HG03135 (cell line): ENCODE data around the gene ASPHD1.
"Not testable (repeated sequence)": the region's sequence is repeated elsewhere in the genome, so short reads cannot be mapped to it uniquely, and the experiment has no call there.

Experiments used
- ATAC-seq: cut with Tn5 transposase; IDR thresholded peaks from one replicate; pipeline ENCODE4 v1.9.1; 2021; ENCODE audit warnings: mild to moderate bottlenecking, moderate library complexity; ENCODE audit not compliant: unreplicated experiment

ASPHD1 gene, protein sequence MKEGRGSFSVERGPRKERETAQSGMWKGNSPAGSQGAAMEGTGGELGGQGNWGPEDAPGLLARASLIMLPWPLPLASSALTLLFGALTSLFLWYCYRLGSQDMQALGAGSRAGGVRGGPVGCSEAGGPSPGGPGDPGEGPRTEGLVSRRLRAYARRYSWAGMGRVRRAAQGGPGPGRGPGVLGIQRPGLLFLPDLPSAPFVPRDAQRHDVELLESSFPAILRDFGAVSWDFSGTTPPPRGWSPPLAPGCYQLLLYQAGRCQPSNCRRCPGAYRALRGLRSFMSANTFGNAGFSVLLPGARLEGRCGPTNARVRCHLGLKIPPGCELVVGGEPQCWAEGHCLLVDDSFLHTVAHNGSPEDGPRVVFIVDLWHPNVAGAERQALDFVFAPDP

DNA sequence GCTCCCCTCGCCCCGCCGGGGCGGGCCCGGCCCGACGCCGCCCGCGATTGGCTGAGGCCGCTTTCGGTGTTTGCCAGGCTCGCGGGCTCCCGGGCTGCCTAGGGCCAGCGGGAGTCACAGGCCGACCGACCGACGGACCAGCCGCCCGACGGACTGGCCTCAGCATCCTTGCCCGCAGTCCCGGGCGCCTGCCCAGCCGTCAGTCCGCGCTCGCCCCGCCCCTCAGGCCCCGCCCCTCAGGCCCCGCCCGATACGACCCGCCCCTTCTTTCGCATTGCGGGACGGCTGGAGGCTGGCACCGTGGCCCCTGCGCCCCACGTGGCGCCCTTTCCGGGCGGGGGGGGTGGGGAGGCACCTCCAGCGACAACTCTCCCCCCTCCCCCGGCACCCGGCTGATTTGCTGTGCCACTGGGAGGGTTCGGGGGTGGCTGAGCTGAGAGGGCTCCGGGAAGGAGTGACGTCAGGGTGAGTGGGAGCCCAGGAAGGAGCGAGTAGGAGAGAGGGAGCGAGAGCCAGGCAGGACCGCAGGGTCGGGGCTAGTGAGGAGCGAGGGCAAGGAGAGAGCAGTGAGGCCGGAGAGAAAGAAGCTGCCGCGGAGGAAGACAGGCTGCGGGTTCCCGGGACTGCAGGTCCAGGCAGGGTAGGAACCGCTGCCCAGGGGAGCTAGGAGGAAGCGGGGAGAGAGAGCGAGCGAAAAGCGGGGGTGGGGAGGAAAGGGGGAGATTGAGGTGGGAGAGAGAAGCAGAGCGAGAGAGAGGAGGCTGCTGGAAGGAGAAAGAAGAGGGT, at the start of gene ASPHD1:
Gene ASPHD1, plus strand, starts transcription at position 387 of the 786 bp plus-strand sequence. CDS start 484 bp downstream, outside the sequence.
- peak; percentile 55 for ATAC-seq

DNA sequence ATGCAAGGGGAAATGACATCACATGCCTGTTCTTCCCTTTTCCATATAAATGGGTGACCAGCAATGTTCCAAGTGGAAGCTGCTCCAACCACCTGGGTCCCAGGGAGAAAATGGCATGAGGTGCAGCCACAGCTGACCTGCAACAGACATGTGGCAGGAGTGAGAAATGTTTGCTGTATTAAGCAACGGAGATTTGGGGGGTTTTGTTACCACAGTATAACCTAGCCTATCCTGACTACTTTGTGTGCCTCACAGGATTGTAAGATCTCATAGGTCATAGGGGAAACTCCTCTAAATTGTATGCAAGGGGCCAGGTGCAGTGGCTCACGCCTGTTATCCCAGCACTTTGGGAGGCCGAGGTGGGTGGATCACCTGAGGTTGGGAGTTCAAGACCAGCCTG, 49.3 kb upstream of the ASPHD1 start:
- no peak for ATAC-seq

DNA sequence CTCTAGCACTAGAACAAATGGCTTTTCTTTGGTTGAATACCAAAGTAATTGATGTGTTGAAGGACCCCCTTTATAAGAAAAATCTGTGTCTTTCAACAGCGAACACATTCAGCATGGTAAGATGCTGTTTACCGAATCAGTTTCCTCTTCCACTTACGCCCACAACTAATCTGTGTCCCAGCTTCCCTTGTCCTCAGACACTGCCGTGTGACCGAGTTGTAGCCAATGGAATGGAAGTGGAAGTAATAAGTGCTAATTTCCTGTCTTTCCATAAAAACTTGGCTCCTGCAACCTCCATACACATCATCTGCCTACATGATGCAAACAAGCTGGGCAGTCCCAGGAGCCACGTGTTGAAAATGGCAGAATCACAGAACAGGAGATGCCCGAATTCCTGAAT, 47.6 kb upstream of the ASPHD1 start:
- no peak for ATAC-seq

DNA sequence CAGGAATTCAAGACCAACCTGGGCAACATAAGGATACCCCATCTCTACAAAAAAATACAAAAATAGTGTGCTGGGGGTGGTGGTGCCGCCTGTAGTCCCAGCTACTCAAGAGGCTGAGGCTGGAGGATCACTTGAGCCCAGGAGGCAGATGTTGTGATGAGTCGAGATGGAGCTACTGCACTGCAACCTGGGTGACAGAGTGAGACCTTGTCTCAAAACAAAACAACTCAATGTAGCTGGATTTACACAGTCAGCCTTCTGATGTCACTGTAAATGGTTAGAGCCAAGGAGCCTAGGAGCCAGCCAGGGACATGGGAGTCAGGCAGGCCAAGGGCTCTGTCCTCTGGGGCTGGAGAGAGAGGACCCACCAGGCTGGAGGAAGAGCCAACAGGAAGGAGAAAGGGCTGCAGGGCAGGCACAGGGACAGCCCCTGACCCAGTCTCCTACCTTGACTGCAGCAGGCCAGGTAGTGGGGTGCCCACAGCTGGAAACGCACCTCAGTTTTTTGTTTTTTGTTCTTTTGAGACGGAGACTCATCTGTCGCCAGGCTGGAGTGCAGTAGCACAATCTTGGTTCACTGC, 45.7 kb upstream of the ASPHD1 start:
- ATAC-seq, result no peak

DNA sequence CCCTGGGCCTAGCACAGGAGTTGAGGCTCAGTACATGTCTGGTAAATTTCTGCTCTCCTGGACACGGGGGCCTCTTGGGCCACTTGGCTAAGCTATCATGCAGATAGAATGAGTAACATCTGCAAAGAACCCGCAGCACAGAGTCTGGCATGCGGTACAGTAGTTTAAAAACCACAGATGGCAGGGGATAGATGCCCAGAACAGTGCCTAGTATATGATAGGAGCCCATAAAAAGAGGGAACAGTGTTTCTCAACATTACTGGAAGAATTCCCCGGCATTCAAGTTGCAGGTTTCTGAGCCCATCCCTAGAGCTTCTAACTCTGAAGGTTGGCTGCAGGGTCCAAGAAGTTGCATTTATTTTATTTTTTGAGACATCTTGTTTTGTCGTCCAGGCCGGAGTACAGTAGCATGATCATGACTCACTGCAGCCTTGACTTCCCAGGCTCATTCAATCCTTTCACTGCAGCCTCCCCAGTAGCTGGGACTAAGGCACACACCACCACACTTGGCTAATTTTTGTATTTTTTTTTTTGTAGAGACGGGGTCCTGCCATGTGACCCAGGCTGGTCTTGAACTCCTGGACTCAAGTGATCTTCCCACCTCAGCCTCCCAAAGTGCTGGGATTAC, 43.0 kb upstream of the ASPHD1 start:
- no peak for ATAC-seq

DNA sequence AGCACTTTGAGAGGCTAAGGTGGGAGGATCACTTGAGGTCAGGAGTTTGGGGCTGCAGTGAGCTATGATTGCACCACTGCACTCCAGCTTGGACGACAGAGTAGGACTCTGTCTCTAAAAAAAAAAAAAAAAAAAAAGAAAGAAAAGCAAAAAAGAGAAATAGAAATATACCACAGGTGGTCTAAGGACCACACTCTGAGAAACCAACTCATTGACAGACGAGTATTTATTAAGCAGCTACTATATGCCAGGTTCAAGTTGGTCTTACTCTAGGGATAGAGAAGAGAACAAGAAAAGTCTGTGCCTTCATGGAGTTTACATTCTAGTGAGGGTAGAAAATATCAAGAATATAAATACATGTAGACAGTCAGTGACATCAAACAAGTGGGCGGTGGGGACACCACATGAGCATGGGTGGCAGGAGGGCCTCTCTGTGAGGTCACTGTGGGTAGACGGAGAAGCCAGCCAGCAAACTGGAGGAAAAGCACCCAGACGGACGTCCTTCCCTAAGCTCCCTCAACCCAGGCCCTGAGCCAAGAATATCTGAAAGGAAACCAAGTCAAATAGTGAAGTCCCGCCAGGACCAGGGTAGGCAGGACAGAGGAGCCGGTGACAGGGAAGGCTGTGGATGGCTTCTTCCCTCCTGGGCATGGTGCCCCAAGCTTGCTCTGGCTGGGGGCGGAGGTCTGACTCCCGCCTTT, 42.0 kb upstream of the ASPHD1 start:
- no peak for ATAC-seq

DNA sequence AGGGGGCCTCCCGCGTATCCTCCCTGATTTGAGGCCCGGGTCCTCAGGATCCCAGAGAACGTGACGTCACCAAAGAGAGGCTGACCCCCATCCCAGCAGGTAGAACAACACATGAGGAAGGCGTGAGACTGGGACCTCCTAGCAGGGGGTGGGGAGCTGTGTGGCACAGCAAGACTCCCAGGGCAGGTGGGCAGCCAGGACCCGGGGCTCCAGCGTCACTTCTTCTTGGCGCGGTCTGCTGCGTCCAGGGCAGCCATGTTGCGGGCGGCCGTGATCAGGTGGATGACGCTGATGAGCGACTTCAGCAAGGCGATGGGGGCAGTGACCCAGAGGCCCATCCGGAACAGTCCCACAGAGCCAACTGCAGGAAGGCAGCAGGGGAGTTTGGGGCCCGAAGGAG, 41.3 kb upstream of the ASPHD1 start:
- ATAC-seq, result no peak

DNA sequence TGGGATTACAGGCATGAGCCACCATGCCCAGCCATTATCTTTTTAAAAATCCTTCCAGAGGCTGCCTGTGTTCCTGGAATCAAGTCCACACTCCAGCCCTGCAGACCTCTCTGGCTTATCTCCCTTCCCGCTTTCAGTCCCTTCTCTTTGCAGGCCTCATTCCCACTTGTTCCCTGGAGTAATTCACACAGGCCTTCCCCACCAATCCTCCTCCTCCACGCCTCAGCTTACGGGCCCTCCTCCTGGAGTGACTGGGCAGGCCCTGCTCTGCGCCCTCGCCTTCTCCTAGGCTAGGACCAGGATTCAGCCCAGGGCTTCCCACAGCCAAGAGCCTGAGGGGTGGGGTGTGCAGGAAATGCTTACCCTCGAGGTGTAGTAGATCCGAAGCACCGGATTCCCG, 40.1 kb upstream of the ASPHD1 start:
- ATAC-seq, result no peak

DNA sequence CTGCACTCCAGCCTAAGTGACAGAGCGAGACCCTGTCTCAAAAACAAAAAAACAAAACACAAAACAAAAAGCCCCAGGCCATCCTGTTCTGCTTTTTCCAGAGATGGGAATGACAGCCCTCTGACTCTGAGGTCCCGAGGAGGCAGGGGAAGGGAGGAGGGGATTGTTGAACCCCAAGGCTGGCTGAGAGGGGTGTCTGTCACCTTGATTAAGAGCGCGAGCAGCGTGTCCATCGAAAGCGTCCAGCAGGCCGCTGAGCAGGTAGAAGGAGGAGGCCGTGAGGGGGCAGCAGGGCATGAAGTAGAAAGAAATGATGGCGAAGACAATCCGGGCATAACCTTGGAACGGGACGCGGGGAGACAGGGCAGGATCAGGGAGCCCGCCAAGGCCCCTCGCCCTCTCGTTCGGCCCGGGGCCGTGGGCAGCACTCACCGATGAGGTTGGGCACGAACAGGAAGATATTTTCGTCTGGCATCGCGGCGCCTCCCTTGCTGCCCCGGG, 37.9 kb upstream of the ASPHD1 start:
- ATAC-seq, result peak; percentile 5

DNA sequence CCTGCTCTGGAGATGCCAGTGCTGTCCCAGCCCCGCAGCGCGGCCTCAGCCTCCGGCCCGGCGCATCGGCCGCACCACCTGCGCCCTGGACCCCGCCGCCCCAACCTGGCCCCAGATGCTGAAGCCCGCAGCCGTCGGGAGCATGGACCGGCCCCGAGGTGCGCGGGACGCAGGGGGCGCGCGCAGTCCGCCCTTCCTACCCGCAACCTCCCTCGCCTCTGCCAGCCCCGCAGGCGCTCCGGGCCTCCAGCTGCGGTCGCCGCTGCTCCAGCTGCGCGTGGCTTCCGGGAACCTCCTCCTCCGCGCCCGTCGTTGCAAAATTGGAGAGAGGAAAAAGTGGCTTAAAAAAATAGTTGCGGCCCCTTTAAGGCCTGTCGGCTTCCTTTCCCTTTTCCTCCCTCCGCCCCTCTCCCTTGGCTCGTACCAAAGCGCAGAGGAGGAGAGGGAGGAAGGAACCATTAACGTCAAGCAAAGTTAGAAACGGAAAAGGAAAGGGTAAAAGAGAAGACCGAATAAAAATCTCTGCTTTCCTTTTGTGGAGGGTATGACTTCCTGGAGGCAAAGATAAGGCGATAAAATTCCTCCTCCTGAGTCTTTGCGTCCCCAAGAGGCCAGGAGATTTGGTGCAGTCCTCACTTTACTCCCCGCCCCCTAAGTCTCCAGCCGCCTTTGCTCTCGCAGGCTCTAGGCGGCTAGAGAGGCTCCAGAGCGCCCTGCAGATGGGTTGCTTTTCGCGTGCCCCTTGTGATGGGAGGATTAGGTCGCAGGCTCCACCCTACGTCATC, 37.2 kb upstream of the ASPHD1 start, which contains the start of gene CDIPT:
Gene CDIPT, minus strand, starts transcription at position 343 of the 785 bp plus-strand sequence. CDS start 369 bp downstream, outside the sequence.
- ATAC-seq, result peak; percentile 91

DNA sequence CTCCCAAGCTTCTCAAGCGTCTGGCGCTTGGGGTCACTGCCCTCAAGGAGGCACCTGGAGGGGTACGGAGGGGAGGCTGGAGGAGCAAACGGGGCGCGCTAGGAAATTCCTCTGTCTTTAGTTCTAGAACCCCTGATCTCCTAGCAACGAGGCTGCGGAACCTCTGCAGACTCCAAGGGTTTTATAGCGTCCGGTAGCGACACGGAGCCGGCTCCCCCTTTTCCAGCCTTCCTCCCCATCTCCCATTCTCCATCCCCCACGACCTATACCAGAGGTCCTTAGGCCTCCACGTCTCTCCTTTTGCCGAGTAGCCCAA, 36.7 kb upstream of the ASPHD1 start:
- ATAC-seq, result no peak

DNA sequence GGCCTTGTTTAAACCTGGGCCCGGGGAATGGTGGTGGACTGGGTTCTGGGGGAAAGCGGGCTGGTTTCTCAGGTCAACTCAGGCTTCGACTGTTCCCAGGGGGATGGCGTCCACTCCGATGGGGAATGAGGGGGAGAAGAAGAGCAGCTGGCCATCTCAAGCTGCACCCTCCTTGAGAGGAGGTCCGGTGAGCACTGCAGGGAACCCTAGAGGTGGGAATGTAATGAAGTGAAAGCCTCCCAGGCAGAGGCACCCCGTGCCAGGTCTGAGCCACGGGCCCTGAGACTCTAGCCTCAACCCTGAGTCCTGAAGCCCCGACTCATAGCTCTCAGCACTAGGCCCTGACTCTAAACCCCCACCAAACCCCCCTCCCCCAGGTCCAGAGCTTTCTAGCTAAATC, 36.1 kb upstream of the ASPHD1 start:
- no peak for ATAC-seq

DNA sequence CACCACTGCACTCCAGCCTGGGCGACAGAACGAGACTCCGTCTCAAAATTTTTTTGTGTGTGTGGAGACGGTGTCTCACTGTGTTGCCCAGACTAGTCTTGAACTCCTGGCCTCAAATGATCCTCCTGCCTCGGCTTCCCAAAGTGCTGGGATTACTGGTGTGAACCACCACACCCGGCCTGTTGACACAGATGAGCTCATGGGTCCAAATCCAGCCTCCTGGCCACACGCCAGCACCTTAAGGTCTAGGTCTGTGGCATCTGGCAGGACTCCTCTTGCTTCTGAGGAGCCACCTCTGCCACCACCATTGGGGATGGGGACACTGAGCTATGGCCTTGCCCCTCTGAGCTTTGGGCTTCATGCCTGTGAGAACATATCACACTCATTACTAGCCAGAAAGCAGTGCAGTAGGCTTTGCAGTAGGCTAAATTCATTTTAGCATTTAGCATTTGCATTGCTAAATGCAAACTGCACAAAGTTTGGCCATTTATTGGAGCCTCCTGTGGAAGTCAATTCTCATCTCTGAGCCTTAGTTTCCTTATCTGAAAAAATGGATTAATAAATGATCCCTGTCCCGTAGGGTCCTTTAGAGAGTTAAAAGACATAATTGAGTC, 31.8 kb upstream of the ASPHD1 start:
- ATAC-seq, result no peak

DNA sequence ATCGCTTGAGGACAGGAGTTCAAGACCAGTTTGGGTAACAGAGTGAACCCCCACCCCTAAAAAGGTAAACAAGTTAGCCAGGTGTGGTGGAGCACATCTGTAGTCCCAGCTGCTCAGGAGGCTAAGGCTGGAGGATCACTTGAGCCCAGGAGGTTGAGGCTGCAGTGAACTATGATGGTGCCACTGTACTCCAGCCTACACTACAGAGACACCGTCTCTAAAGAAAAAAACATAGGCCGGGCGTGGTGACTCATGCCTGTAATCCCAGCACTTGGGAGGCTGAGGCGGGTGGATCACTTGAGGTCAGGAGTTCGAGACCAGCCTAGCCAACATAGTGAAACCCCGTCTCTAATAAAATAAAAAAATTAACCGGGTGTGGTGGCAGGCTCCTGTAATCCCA, 31.2 kb upstream of the ASPHD1 start:
- not testable (repeated sequence) for ATAC-seq

DNA sequence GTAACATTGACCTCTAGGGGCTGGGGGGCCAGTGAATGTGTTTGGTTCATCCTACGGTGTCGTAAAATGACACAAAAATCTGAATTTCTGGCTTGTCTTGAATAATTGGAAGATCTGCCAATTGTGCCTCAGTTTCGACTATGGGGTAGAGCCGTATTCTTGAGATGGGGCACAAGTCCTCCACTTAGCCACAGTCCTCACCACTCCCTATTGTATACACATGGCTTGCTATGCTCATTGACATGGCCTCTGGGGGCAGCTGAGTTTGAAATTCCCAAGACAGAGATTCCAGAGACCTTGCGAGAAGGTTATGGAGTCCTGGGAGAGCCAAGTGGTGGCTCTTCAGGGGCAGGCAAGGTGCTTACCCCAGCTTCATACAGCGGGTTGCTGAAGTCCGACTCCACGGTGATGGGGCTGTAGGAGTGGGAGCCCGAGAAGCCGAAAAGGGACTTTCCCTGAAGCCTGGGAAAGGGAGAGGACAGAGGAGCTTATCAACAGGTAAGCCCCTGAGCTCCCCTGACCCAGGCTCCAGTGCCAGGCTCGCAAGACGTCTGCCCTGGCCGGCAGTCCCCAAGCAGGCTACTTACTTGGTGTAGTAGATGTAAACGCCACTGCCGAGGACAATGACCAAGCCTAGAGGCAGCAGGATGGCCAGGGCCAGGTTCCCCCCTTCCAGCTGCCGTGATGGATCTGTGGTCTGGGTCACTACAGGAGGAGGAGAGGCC, 28.3 kb upstream of the ASPHD1 start:
- ATAC-seq, result no peak

DNA sequence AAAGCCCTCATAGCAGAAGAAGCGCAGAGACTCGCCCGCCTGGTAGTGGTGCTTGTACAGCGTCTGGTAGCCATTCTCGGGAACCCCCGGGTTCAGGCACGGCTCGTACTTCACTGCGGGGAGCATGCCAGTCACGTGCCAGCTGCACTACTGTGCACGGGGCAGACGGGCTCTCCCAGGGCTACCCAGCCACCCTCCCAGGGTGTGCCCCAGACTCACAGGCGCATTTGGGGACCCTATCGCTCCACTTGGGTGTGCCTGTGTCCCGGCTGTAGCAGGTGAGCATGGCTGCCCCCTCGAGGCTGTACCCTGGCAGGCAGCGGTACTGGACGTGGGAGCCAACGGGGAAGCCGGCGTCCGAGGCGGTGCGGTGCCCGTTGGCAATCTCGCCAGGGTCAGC, 27.0 kb upstream of the ASPHD1 start:
- ATAC-seq, result no peak

DNA sequence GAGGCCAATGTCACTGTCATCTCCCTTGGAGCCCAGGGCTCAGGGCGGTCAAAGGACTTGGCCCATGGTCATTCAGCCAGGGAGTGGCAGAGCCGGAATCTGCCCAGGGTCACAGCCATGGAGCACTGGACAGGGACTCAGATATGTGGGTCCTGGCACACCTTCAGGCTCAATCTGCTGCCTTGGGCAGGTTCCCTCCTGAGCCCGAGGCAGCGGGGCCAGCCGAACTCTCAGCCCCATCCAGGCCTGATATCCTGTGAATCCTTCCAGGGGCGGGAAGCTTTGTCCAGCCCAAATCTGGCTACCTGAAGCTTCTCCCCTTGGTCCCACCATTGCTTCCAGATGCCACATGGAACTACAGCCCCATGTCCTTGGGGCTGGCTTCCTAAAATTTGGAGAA, 25.1 kb upstream of the ASPHD1 start:
- ATAC-seq, result no peak

DNA sequence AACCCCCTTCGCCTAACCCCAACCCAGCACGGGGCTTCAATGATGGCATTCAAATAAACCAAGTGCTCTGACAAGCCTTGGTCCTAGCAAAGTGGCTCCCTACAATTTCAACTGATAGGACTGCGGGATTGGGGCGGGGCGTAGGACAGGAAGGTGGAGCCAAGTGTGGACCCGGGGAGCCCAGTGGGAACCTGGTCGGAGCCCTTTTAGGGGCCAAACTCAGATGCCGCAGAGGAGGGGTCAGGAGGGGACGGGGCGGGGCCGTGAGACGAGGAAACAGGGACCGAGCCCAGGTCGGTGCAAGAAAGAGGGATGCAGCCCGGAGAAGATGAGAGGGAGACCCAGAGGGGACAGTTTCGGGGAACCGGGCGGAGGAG, 24.1 kb upstream of the ASPHD1 start:
- ATAC-seq, result no peak
